GM12878 (cell line): ENCODE data around the gene ZNF891. TPM values are rescaled to one million over a fixed set of nuclear protein-coding genes. Genes with fewer than 3 reads are reported as not detected.

Experiments
- ATAC-seq: fragments of 200-7000 bp; cut with Tn5 transposase; 3 replicates; pipeline ENCODE4 v1.9.1; 2020; ENCODE audit warnings: mild to moderate bottlenecking, moderate library complexity
- BruUV-seq: library from RNA; stranded (reverse); fragments of 400-500 nt; replicated peaks from 2 replicates; lab custom pipeline; 2021; lab: Mats Ljungman, UMichigan
- CTCF ChIA-PET: fragments of 300-600 bp; sonication (Branson Sonifier 250); formaldehyde crosslinking; extraction: SDS; loops from one replicate; lab custom pipeline; 2021; ENCODE audit warnings: inconsistent platforms; lab: Yijun Ruan, JAX
- POLR2A ChIA-PET: fragments of 350-600 bp; formaldehyde crosslinking; extraction: SDS; loops from one replicate; lab custom pipeline; 2021; ENCODE audit warnings: inconsistent platforms; lab: Charles Lee
- RAD21 ChIA-PET: fragments of 300-600 bp; sonication (Branson Sonifier 250); formaldehyde crosslinking; loops from one replicate; lab custom pipeline; 2023; ENCODE audit warnings: antibody characterized with exemption; ENCODE audit not compliant: unreplicated experiment; lab: Charles Lee
- SMC1A ChIA-PET: fragments of 300-600 bp; sonication (Branson Sonifier 250); formaldehyde crosslinking; loops from one replicate; lab custom pipeline; 2023; ENCODE audit not compliant: unreplicated experiment, uncharacterized antibody; lab: Charles Lee
- DNase-seq: peaks from one replicate; pipeline ENCODE4 v3.0.0-alpha.2; 2011; ENCODE audit warnings: low read depth, low spot score
- FAIRE-seq: peaks from 3 replicates; lab custom pipeline; 2011; peaks lifted over from hg19 to GRCh38; lab: Jason Lieb, UNC
- H2AFZ ChIP-seq: 2 replicates; pipeline ENCODE4 v1.6.0; 2011; ENCODE audit warnings: low read depth, low read length, control low read depth; ENCODE audit not compliant: control insufficient read depth
- H3K27ac ChIP-seq: 2 replicates; pipeline ENCODE4 v1.5.1; 2011; ENCODE audit warnings: control low read depth; ENCODE audit not compliant: control insufficient read depth, insufficient read depth
- H3K27me3 ChIP-seq, 2 experiments: replicated peaks in 1 of 2; 2 replicates each; pipeline versions ENCODE4 v1.6.0 to v1.6.1; 2011; ENCODE audit warnings: low read length in 1 of 2; ENCODE audit not compliant: control insufficient read depth in 2 of 2, insufficient read depth in 2 of 2
- H3K36me3 ChIP-seq, 2 experiments: 2 replicates each; pipeline ENCODE4 v1.5.1; 2011; ENCODE audit warnings: low read length in 1 of 2; ENCODE audit not compliant: control insufficient read depth in 2 of 2, insufficient read depth in 2 of 2
- H3K4me1 ChIP-seq: 2 replicates; pipeline ENCODE4 v1.6.1; 2011; ENCODE audit warnings: mild to moderate bottlenecking, low read length, moderate library complexity, mixed read lengths; ENCODE audit not compliant: control insufficient read depth, insufficient read depth
- H3K4me2 ChIP-seq: 2 replicates; pipeline ENCODE4 v1.6.0; 2011; ENCODE audit warnings: control low read depth; ENCODE audit not compliant: control insufficient read depth, insufficient read depth
- H3K4me3 ChIP-seq: fragments of 200-600 bp; sonication (generic); 2 replicates; pipeline ENCODE4 v1.5.1; 2016
- H3K79me2 ChIP-seq: 2 replicates; pipeline ENCODE4 v1.6.0; 2011; ENCODE audit warnings: low read length; ENCODE audit not compliant: control insufficient read depth, insufficient read depth
- H3K9ac ChIP-seq: 2 replicates; pipeline ENCODE4 v1.8.0; 2011; ENCODE audit warnings: low read length, control low read depth, mixed read lengths; ENCODE audit not compliant: control insufficient read depth, insufficient read depth
- H3K9me3 ChIP-seq: replicated peaks from 3 replicates; pipeline ENCODE4 v1.5.1; 2011; ENCODE audit warnings: mild to moderate bottlenecking, low read length; ENCODE audit not compliant: control insufficient read depth, insufficient read depth
- H4K20me1 ChIP-seq: 2 replicates; pipeline ENCODE4 v1.6.0; 2011; ENCODE audit not compliant: control insufficient read depth, insufficient read depth
- EED ChIP-seq: sonication (generic); IDR thresholded peaks from 2 replicates; pipeline ENCODE4 v1.6.1; 2016; ENCODE audit warnings: antibody characterized with exemption, low read depth
- ESRRA ChIP-seq: IDR thresholded peaks from 2 replicates; pipeline ENCODE4 v1.6.1; 2012; ENCODE audit warnings: mild to moderate bottlenecking, low read length, improper control_type of control experiment
- IKZF2 ChIP-seq, 2 experiments: fragments of 450-650 bp; IDR thresholded peaks; 2 replicates each; pipeline ENCODE4 v1.6.1; 2017; ENCODE audit warnings: mild to moderate bottlenecking in 2 of 2, moderate library complexity in 2 of 2
- KDM1A ChIP-seq: fragments of 200-600 bp; sonication (generic); IDR thresholded peaks from 2 replicates; pipeline ENCODE4 v1.6.1; 2016; ENCODE audit warnings: borderline replicate concordance
- MTA3 ChIP-seq: IDR thresholded peaks from 2 replicates; pipeline ENCODE4 v1.6.1; 2012; ENCODE audit warnings: low read length, inconsistent platforms, borderline replicate concordance
- POU2F2 ChIP-seq: IDR thresholded peaks from 3 replicates; pipeline ENCODE4 v1.6.1; 2011; ENCODE audit warnings: low read depth, mild to moderate bottlenecking, low read length, borderline replicate concordance
- SRF ChIP-seq, 2 experiments: IDR thresholded peaks; 2 replicates each; pipeline ENCODE4 v1.6.1; 2011; ENCODE audit warnings: low read depth in 2 of 2, low read length in 2 of 2, mild to moderate bottlenecking in 1 of 2, moderate library complexity in 1 of 2
- TAF1 ChIP-seq: IDR thresholded peaks from 2 replicates; pipeline ENCODE4 v1.6.1; 2011; ENCODE audit warnings: mild to moderate bottlenecking, low read depth, low read length, borderline replicate concordance
- ZZZ3 ChIP-seq: IDR thresholded peaks from 2 replicates; pipeline ENCODE4 v1.6.1; 2011; ENCODE audit warnings: low read depth; ENCODE audit not compliant: control insufficient read depth, insufficient read length
- WGBS: methylation state at CpG from one replicate; pipeline ENCODE4 v1.1.6; 2016; ENCODE audit warnings: low lambda C conversion rate; ENCODE audit not compliant: insufficient replicate concordance, insufficient coverage; ENCODE audit errors: missing lambda C conversion rate; 5-methylcytosine and 5-hydroxymethylcytosine counted together
- in situ Hi-C: fragments of 300-500 bp; cut with MboI; formaldehyde crosslinking; loops from 9 replicates; pipeline ENCODE4 v1.14.3; 2018; ENCODE audit warnings: mixed read lengths
- intact Hi-C: fragments of 100-400 bp; cut with micrococcal nuclease; formaldehyde crosslinking; loops from one replicate; pipeline ENCODE4 v1.14.2; 2022; ENCODE audit not compliant: unreplicated experiment
- polyA plus RNA-seq, 11 experiments: library from polyadenylated mRNA; depleted of rRNA in 4 of 11; unstranded in 6 of 11; stranded (reverse) in 5 of 11; fragments of >200 nt; fragmentation: Nextera tagmentation in 4 of 11; fragmentation: Illumina TruSeq in 1 of 11; extraction: Ambion mirVana in 4 of 11; extraction: Trizol in 1 of 11; gene quantifications; 1 replicate in 1 of 11; 2 replicates in 10 of 11; pipeline versions ENCODE4 v1.2.1 to v1.2.3, GENCODE V29; 2011 to 2016; ENCODE audit warnings: inconsistent platforms in 2 of 11, missing spikeins in 2 of 11, low read depth in 1 of 11
- total RNA-seq, 4 experiments: library from RNA; depleted of rRNA in 3 of 4; stranded (reverse); fragments of >200 nt in 3 of 4; fragmentation: Illumina TruSeq in 1 of 4; extraction: Trizol in 1 of 4; gene quantifications; 2 replicates each; pipeline versions ENCODE4 v1.2.1 to v1.2.3, GENCODE V29; 2013 to 2021

The ZNF891 gene
- total and polyA plus RNA-seq, 10 of the 15 experiments (the other 5 are each of a cell fraction or from before 2014, with no cell fraction given): 0.20 to 1.1 (median 0.69) TPM

GRCh38 chr12:133130038-133130807 lies at the start of gene ZNF891, which contains the start of gene ZNF10 (continued):
- TF ChIP-seq POU2F2: peak; percentile 50; the same call in 1 of the 3 replicates

GRCh38 chr12:133174901-133175300 lies 44.8 kb upstream of the ZNF891 start:
- Histone ChIP-seq H3K27me3 (no peaks in the 10 kb centered on the region), H4K20me1 (no peaks in the 10 kb centered on the region), H3K36me3 (no peaks in the 10 kb centered on the region), H3K4me2 (no peak overlapping the region), H3K4me3 (no peak overlapping the region), H3K9me3 (peaks cover 10% of the 10 kb centered on the region; the same call in 2 of the 3 replicates), H3K27ac (no peak overlapping the region), H3K79me2 (no peaks in the 10 kb centered on the region), H3K9ac (no peak overlapping the region), H3K4me1 (no peaks in the 10 kb centered on the region), H2AFZ (no peak overlapping the region)
- FAIRE-seq (no peak), DNase-seq (no peak), ATAC-seq (no peak)
- ChIA-PET RAD21 (no interaction called here), CTCF (no interaction called here), SMC1A (no interaction called here), POLR2A (no interaction called here)
- intact Hi-C loops (no loop called here), in situ Hi-C loops (no loop called here)
- no TSS peak for BruUV-seq
- 14% methylated on average over 1 of the region's 1 CpG for WGBS
- TF ChIP-seq EED: no peak
- TF ChIP-seq SRF (IDR thresholded peaks at IDR 0.05; ENCODE audit: low read depth in 2 of 2, low read length in 2 of 2): no peak
- no peak for TF ChIP-seq TAF1
- no peak for TF ChIP-seq IKZF2 (IDR thresholded peaks at IDR 0.05)
- TF ChIP-seq ZZZ3: no peak
- TF ChIP-seq KDM1A: no peak
- TF ChIP-seq ESRRA: no peak
- no peak for TF ChIP-seq MTA3
